Left lung (tissue), 10 donors: Measurements from ENCODE around the gene CASTOR1. TPM values are rescaled to one million over a fixed set of nuclear protein-coding genes. Genes with fewer than 3 reads are reported as not detected.
A peak's percentile ranks its signal among the peaks of the same experiment; 100 is the strongest.

Source experiments
- ATAC-seq: fragments of 200-7000 bp; cut with Tn5 transposase; one replicate; pipeline ENCODE4 v1.9.1; 2020; ENCODE audit warnings: moderate library complexity
- DNase-seq, 4 donors: peaks; one replicate each; pipeline ENCODE4 v3.0.0-alpha.2; 2013 to 2020
- H3K27ac ChIP-seq, 2 donors: fragments of 200-600 bp; sonication (generic) in 1 of 2; one replicate each; pipeline versions ENCODE4 v1.5.0 to v1.8.0; 2020 to 2021
- H3K27me3 ChIP-seq, 2 donors: fragments of 200-600 bp; sonication (generic) in 1 of 2; one replicate each; pipeline versions ENCODE4 v1.5.0 to v1.8.0; 2020 to 2021
- H3K36me3 ChIP-seq, 2 donors: fragments of 200-600 bp; sonication (generic) in 1 of 2; one replicate each; pipeline versions ENCODE4 v1.5.0 to v1.8.0; 2020 to 2021
- H3K4me1 ChIP-seq, 2 donors: fragments of 200-600 bp; one replicate each; pipeline ENCODE4 v1.8.0; 2021
- H3K4me3 ChIP-seq, 2 donors: fragments of 200-600 bp; sonication (generic) in 1 of 2; one replicate each; pipeline versions ENCODE4 v1.5.0 to v1.8.0; 2020 to 2021; ENCODE audit warnings: mild to moderate bottlenecking in 1 of 2
- H3K9me3 ChIP-seq, 2 donors: fragments of 200-600 bp; sonication (generic) in 1 of 2; one replicate each; pipeline versions ENCODE4 v1.5.0 to v1.8.0; 2020 to 2021
- CTCF ChIP-seq, 2 donors: fragments of 200-600 bp; sonication (generic) in 1 of 2; IDR thresholded peaks; one replicate each; pipeline versions ENCODE4 v1.5.0 to v1.8.0; 2021; ENCODE audit warnings: antibody characterized with exemption in 2 of 2
- intact Hi-C, 2 donors: fragments of 100-400 bp; cut with DNase I; formaldehyde crosslinking; loops; one replicate each; pipeline versions ENCODE4 v1.11.2 to v1.14.2; 2022
- polyA plus RNA-seq, 6 donors: library from polyadenylated mRNA; unstranded; fragments of 120-200 nt; gene quantifications; one replicate each; pipeline ENCODE4 v1.2.1, GENCODE V29; 2013; ENCODE audit not compliant: insufficient read length in 6 of 6
- total RNA-seq, 2 donors: library from RNA; stranded (reverse); fragmentation: NEBNext Ultra II Directional; extraction: Animal tissue kit (Norgen Biotek cat#: 25700); gene quantifications; one replicate each; pipeline ENCODE4 v1.2.1, GENCODE V29; 2021
- donor health status: DM: no; HTN: yes; CAD: no.
- donor health status: DM: no; HTN: no; CAD: no.

CASTOR1 gene
- total and polyA plus RNA-seq, 8 donors, result 10.7 to 16.7 (median 14.4) TPM

- H3K9me3 ChIP-seq, result no peaks in the 10 kb centered on the region
These were observed 43.1 kb downstream of the CASTOR1 start, which contains the start of gene LIF for GRCh38 chr22:30245985-30246813. Gene LIF, minus strand, starts transcription at chr22:30246759. Its CDS starts 64 bp downstream, at chr22:30246695.

GRCh38 chr22:30245181-30245984 lies 43.9 kb downstream of the CASTOR1 start:
- Histone ChIP-seq H3K27ac (no peak overlapping the region), H3K9me3 (no peaks in the 10 kb centered on the region), H3K27me3 (peaks cover 0 to 54% of the 10 kb centered on the region in 2 donors), H3K4me3 (peak overlapping the region; percentile 34 to 47), H3K36me3 (no peaks in the 10 kb centered on the region), H3K4me1 (peaks cover 8 to 39% of the 10 kb centered on the region in 2 donors)
- peak in 1 of 4 donors; percentile 55 for DNase-seq
- no peak for TF ChIP-seq CTCF (IDR thresholded peaks at IDR 0.05)
- peak; percentile 32 for ATAC-seq
- intact Hi-C loops, result no loop called here

More at GRCh38 chr22:30245985-30246813, 43.1 kb downstream of the CASTOR1 start, which contains the start of gene LIF:
- DNase-seq (peak in 1 of 4 donors; percentile 86), ATAC-seq (peak; percentile 53)
- Histone ChIP-seq H3K36me3 (no peaks in the 10 kb centered on the region), H3K4me1 (peaks cover 8 to 47% of the 10 kb centered on the region in 2 donors), H3K27ac (peak within 1 kb of the TSS in 1 of 2 donors; percentile 50), H3K27me3 (peaks cover 0 to 54% of the 10 kb centered on the region in 2 donors), H3K4me3 (peak within 1 kb of the TSS; percentile 34 to 47)
- intact Hi-C loops, result no loop called here
- TF ChIP-seq CTCF (IDR thresholded peaks at IDR 0.05), result no peak

- TF ChIP-seq CTCF (IDR thresholded peaks at IDR 0.05), result no peak
- Histone ChIP-seq H3K9me3 (no peaks in the 10 kb centered on the region), H3K4me3 (no peak overlapping the region), H3K27ac (no peak overlapping the region), H3K36me3 (no peaks in the 10 kb centered on the region), H3K4me1 (peaks cover 8 to 35% of the 10 kb centered on the region in 2 donors), H3K27me3 (peaks cover 0 to 54% of the 10 kb centered on the region in 2 donors)
- ATAC-seq (no peak), DNase-seq (peak in 1 of 4 donors; percentile 33)
- intact Hi-C loops, result no loop called here
These were observed 44.7 kb downstream of the CASTOR1 start for GRCh38 chr22:30244641-30245040.

GRCh38 chr22:30244066-30244465 lies 45.2 kb downstream of the CASTOR1 start:
- Histone ChIP-seq H3K9me3 (no peaks in the 10 kb centered on the region), H3K27me3 (peaks cover 0 to 52% of the 10 kb centered on the region in 2 donors), H3K4me1 (peaks cover 8 to 33% of the 10 kb centered on the region in 2 donors), H3K4me3 (no peak overlapping the region), H3K27ac (no peak overlapping the region), H3K36me3 (no peaks in the 10 kb centered on the region)
- no peak for TF ChIP-seq CTCF (IDR thresholded peaks at IDR 0.05)
- DNase-seq (peak in 1 of 4 donors; percentile 13), ATAC-seq (no peak)
- intact Hi-C loops, result no loop called here
